GM18870 (cell line): ENCODE data around the gene GRIFIN.

ENCODE experiments used
- ATAC-seq: cut with Tn5 transposase; IDR thresholded peaks from one replicate; pipeline ENCODE4 v1.9.1; 2021; ENCODE audit warnings: moderate library complexity; ENCODE audit not compliant: unreplicated experiment

GRIFIN gene

DNA sequence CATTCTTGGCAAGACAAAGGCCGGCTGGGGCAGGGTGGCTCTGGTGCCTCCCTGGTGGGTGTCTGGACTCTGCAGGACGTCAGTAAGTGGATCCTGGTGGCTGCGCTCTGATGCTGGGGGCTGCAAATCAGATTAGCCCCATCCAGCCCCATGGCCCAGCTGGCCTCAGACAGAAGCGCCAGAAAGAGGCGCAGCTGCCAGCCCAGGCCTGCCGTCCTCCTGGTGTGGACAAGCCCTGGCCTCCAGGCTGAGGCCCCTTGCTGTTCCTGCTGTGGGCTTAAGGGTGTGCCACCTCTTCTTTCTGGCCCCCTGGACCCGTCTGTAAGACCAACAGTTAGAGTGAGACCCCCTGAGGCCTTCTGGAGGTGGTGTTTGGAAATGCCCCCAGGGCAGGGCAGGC lies 37.5 kb upstream of the GRIFIN start:
- ATAC-seq: no peak

- no peak for ATAC-seq
These were observed 36.5 kb upstream of the GRIFIN start for GRCh38 chr7:2512713-2513112.

- no peak for ATAC-seq
These were observed 36.0 kb upstream of the GRIFIN start for GRCh38 chr7:2512179-2512661.

GRCh38 chr7:2511769-2512168 lies 35.6 kb upstream of the GRIFIN start:
- ATAC-seq: no peak

DNA sequence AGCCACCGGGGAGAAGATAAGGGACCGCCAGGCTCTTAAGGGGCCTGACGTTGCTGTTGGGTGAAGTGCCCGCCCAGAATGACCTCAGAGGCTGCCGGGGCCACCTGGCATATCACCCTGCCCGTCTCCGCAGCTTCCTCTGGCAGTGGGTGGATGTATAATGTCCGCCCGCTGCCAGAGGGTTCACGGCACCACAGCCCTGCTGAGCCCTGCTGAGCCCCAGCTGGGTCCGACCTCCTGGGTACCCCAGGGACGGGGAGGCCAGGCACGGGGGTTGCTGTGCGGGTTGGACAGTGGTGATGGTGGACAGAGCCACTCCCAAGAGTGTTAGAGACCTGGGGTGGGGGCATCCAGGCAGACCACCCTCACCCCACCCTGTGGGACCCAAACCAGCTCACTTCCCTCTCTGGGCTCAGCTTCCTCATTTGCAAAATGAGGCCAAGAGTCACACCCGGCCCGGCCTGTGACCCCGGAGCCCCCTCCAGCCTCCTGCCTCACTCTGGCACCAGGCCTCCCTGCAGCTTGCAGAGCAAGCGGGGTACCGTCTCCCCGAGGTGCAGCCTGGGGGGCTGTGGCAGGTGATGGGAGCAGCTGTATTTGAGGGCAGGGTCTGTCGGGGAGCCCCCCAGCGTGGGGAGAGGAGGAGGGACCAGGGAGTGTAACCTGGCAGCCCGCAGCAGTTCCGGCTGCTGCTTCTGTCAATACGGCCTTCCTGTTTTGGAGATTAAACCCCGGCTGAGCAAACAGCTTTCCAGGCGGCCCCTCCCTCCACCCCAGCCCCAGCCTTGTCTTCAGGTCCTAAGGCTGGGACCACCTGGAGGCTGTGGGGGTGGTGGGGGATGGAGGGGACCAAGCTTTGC lies 34.9 kb upstream of the GRIFIN start:
- no peak for ATAC-seq

GRCh38 chr7:2510130-2510776 lies 34.1 kb upstream of the GRIFIN start:
- no peak for ATAC-seq

GRCh38 chr7:2509298-2509906 lies 33.2 kb upstream of the GRIFIN start:
- ATAC-seq: no peak

- ATAC-seq: no peak
These were observed 32.4 kb upstream of the GRIFIN start for GRCh38 chr7:2508327-2509215.

GRCh38 chr7:2507917-2508306 lies 31.7 kb upstream of the GRIFIN start:
- no peak for ATAC-seq

DNA sequence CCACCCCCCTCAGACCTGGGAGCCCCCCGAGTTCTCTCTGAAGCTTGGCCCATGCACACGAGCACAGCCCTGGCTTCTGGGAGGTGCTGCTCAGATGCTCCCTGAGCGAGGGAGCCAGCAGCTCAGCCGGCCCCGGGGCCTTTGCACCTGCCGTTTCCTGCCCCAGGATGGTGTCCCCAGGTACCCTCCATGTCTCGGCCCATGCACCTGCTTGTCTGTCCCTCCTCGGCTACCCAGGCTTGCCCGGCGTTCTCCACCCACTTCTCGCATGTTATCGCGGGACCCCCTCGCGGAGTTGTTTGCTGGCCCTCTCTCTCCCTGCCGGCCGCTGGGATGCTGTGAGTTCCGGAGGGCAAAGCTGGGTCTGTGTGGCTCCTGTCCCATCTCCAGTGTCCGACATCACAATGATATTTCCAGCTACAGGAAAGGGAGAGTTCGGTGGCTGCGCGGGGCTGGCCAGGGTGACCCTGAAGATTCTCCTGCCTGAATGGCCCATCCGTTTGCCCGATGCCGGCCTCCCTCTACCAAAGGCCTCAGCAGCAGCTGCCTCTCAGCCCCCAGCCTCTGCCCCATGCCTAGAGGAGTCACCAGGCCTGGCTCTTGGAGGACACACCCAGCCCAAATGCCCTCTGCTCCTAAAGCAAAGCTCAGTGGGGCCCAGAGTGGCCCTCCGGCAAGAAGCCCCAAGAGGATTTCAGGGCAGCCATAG lies 31.2 kb upstream of the GRIFIN start:
- no peak for ATAC-seq

GRCh38 chr7:2505401-2505800 lies 29.2 kb upstream of the GRIFIN start:
- no peak for ATAC-seq

DNA sequence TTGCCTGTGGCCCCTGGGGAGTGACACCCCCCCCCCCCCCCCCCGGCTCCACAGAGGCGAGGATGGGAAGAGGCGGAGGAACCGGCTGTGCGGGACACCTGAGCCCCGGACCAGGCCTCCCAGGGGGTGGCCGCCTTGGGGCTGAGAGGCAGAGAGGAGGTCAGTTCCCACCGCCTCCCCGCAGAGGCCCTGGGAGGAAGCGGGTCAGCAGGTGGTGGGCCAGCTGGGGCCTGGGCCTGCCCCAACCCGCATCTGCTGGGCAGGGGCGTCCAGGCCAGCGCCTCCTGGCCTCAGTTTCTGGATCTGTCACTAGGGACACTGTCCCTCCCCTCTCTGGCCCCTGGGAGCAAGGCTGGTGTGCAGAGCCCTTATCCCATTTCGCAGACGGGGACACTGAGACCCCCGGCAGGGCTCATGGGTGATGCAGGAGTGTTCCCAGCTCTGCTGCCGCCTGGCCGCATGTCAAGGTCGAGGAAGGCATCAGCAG lies 28.7 kb upstream of the GRIFIN start:
- ATAC-seq: no peak

DNA sequence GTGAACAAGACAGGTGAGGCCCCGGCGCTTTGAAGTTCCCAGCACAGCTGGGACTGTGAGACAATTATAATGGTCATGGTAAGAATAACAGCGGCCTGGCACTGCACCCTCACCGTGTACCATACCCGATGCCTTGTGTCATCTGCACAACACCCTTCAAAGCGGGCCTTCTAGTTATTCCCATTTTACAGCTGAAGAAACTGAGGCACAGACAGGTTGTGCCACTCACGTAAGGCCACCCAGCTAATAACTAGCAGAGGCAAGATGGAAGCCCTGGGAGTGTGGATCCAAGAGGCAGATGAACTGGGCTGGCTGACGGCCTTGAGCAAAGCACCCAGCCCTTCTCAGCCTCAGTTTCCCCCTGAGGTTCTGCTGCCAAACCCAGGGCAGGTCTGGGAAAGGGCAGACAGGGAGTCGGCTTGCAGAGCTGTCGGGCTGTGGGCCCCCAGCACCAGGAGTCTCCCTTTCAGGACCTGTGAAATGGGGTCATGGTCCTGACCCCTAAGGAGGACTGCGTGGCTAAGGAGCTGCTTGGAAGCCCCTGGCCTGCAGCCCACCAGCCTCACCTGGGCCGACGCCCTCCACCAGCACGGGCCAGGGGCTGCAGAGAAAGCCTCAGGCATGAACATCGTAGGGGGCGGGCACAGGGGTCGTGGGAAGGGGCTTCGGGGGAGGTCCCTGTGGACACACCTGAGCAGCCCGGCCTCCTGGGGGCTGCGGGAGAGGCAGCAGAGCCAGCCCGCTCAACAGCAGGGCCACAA lies 28.1 kb upstream of the GRIFIN start:
- ATAC-seq: no peak

- no peak for ATAC-seq
These were observed 27.1 kb upstream of the GRIFIN start for GRCh38 chr7:2503056-2503941.

- no peak for ATAC-seq
These were observed 26.4 kb upstream of the GRIFIN start for GRCh38 chr7:2502647-2502966.

GRCh38 chr7:2501947-2502646 lies 25.9 kb upstream of the GRIFIN start:
- ATAC-seq: no peak

DNA sequence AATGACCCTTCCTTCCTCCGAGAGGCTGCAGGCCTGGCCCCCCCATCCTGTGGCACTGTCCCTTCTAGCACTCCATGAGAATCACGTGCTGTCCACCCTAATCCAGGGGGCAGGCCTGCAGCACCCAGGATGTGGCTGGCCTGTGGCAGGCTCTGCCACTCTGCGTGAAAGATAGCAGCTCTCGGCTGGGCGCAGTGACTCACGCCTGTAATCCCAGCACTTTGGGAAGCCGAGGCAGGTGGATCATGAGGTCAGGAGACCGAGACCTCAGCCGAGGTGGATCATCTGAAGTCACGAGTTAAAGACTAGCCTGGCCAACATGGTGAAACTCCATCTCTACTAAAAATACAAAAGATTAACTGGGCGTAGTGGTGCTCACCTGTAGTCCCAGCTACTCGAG lies 24.5 kb upstream of the GRIFIN start:
- ATAC-seq: no peak
